Activated T-cell treated with anti-CD3 and anti-CD28 coated beads for 24 hours (primary cell): Measurements from ENCODE around the gene PEX10.
A peak's percentile ranks its signal among the peaks of the same experiment; 100 is the strongest.

Experiments
- DNase-seq: peaks from one replicate; pipeline ENCODE4 v3.0.0-alpha.2; 2020; ENCODE audit warnings: low read depth

PEX10 gene

GRCh38 chr1:2388004-2388913 lies 24.1 kb downstream of the PEX10 start:
- no peak for DNase-seq

- no peak for DNase-seq
These were observed 25.4 kb downstream of the PEX10 start for GRCh38 chr1:2386636-2387611.

- no peak for DNase-seq
These were observed 26.6 kb downstream of the PEX10 start for GRCh38 chr1:2385606-2386280.

GRCh38 chr1:2384941-2385481 lies 27.4 kb downstream of the PEX10 start:
- no peak for DNase-seq

- no peak for DNase-seq
These were observed 28.1 kb downstream of the PEX10 start for GRCh38 chr1:2384130-2384860.

GRCh38 chr1:2383576-2383975 lies 28.8 kb downstream of the PEX10 start:
- no peak for DNase-seq

- DNase-seq: no peak
These were observed 29.6 kb downstream of the PEX10 start for GRCh38 chr1:2382621-2383361.

GRCh38 chr1:2381741-2382620 lies 30.4 kb downstream of the PEX10 start:
- peak; percentile 60 for DNase-seq

GRCh38 chr1:2380816-2381591 lies 31.4 kb downstream of the PEX10 start:
- no peak for DNase-seq

GRCh38 chr1:2379733-2380404 lies 32.5 kb downstream of the PEX10 start:
- DNase-seq: no peak

- no peak for DNase-seq
These were observed 33.2 kb downstream of the PEX10 start for GRCh38 chr1:2378956-2379732.

- DNase-seq: no peak
These were observed 33.9 kb downstream of the PEX10 start for GRCh38 chr1:2378441-2378851.

- no peak for DNase-seq
These were observed 34.5 kb downstream of the PEX10 start for GRCh38 chr1:2377751-2378440.

GRCh38 chr1:2376931-2377672 lies 35.3 kb downstream of the PEX10 start:
- DNase-seq: no peak

GRCh38 chr1:2376261-2376741 lies 36.1 kb downstream of the PEX10 start:
- no peak for DNase-seq

- DNase-seq: no peak
These were observed 36.5 kb downstream of the PEX10 start for GRCh38 chr1:2375923-2376260.
